DMS53 treated with DMSO at 0.1 percent for 48 hours (cell line): Measurements from ENCODE around the gene NAA80.

Experiments
- DNase-seq: peaks from one replicate; lab custom pipeline; 2025; ENCODE audit not compliant: unreplicated experiment; lab: John Stamatoyannopoulos, UW

Gene NAA80

DNA sequence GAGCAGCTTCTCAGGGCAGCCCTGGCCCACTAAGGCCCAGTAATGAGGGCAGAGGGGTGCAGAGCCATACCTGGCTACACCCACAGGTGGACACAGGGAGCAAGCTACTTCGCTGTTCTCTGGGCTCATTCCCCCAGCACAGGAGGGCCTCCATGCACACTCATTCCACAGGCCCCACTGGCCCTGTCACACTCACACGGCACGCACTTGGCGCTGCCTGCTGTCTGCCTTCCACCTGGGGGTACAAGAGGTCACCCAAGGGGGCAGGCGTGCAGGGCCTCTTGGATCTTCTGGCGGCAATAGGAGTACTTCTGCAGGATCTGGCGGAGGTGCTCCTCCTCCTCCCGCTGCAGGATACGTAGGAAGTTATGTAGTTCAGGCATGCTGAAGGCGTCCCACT lies 31.1 kb upstream of the NAA80 start:
- DNase-seq: no peak

DNA sequence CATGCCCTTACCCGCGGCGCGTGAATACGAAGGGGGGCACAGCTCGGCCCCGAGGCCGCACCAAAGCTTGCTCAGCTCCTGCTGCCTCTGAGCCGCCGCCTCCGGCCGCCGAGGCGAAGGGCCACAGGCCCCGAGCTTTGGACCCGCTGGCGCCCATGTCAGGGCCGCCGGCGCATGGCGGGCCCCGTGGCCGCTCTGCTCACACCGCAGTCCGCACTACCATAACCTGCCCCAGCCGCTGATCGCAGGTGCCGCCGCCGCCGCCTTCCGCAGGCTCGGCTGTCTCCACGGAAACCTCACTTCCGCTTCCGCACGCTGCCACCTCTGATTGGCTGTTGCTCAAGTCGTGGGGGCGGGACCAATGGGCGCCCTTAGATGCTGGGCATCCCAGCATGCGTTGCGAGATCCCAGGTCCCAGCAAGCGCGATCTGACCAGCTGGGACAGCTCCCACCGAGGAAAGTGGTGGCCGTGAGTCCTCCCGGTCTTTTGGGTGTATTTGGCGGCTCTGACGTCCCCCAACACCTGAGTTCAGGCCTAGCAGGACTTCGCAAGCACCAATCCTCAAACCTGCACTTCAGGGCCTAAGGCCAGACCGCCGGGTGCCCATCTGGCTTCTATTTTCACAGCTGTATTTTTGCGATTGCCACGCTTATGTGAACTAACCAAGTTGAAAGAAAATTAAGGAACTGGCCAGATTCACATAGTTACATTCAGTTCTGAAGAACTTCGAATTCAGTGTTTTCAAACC lies 28.9 kb upstream of the NAA80 start, which contains the start of gene TUSC2:
TUSC2 (minus strand) TSS at position 281 of the 749 bp plus-strand sequence; CDS start at position 157, 124 bp downstream.
- DNase-seq: peak; percentile 56

DNA sequence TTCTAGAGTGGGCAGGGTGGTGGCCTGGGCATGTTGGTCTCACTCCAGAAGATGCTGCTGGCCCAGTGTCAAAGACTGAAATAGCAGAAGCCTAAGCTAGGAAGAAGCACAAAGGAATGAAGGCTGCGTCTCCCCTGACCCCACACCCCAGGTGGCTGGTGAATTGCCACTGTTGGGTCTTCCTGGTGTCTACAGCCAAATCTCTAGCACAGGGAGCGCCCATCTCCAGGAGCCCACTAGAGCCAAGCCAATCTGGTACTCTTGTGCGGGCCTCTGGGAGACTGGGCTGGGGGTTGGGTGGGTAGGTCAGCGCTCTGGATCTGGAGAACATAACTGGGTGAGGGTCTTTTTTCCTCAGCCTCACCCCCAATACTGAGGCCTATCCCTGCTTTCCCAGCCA lies 27.9 kb upstream of the NAA80 start:
- DNase-seq: no peak

DNA sequence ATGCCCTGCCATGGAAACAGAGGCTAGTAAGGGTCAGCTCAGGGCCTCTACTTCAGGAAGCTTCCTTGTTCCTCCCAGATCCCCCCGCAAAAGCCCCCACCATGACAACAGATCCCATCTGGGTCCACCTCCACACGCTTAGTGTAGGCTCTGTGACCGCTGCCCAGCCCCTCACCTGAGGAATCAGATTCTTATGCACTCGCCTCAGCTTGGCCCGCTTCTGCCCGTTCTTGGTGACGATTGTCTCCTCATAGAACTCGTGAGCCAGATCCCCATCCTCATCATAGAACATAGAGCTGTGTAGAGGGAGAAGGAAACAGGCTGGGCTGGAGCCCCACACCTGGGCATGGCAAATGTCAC lies 27.0 kb upstream of the NAA80 start:
- DNase-seq: no peak

DNA sequence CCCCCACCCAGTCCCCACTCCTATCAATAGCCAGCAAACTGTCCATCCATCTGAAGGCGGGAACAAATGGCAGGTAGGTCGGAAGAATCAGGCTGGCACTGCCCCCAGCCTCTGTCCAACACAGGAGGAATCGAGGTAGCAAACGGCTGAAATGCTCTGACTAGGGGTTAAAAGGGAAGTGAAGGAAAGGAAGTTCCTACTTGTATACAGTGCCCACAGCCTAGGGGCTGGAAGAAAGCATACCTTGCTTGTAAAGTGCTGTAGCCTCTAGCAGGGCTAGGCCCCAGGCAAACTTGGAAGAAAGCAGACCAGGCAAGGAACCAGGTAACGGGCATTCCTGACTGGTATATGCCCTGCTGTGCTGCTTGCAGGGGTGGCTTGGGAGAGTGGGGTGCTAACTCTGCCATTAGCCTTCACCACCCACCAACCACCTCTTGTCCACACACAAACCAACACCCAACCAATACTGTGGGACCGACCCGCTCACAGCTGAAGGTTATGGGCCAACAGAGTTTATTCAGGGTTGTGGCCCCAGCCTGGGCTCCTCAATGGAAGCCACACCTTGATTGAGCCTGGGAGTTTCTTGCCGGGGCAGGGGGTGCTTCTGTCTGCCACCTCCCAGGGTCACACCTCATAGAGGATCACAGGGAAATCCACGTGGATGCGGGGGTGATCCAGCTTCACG lies 26.4 kb upstream of the NAA80 start:
- no peak for DNase-seq

DNA sequence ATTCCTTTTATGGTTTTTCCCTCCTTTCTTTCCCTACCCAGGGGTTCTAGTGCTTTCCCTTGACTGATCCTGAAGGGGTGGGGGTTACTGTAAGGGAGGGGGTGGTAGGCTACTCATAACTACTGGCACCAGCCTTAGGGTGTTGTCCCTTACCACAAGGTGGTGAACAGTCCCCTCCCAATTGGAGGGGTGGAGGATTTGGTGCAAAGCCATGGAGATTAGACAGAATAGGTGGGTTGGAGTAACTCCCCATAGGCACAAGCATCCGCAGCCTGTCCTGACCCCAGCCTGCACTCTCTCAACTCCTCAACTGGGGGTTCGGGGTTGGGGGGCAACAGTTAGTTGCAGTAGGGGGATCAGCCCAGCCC lies 25.9 kb upstream of the NAA80 start:
- no peak for DNase-seq

DNA sequence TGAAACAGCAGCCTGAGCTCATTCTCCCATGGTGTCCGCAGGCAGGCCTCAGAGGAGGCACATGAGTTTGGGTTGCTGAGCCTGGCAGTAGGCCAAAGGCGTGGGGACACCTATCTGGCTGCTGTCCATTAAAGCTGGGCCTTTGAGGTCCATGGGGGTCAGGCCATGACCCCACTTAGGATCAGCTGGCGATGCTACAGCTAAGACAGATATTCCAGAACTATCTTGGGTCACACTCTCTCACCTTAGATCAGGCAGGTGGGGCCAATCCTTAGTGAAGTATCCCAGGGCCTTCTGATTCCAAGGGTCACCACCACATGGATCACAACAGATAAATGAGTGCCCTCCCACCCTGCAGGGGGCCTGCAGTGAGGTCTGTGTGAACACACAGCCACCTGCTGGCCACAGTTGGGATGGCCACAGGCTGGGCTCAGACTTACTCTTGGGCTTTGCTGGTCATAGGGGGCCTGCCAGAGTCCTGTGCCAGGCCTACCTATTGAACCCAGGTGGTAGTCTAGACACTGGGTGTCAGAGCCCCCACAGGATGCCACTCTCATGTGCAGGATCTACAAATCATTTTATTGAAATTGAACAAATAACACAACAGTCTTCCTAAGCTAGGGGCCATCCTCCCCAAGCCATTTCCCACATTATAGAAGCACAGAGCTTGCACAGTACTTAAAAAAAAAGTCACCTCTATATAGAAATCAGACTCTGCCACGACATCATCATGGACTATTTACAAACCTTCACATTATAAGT lies 25.3 kb upstream of the NAA80 start:
- no peak for DNase-seq

DNA sequence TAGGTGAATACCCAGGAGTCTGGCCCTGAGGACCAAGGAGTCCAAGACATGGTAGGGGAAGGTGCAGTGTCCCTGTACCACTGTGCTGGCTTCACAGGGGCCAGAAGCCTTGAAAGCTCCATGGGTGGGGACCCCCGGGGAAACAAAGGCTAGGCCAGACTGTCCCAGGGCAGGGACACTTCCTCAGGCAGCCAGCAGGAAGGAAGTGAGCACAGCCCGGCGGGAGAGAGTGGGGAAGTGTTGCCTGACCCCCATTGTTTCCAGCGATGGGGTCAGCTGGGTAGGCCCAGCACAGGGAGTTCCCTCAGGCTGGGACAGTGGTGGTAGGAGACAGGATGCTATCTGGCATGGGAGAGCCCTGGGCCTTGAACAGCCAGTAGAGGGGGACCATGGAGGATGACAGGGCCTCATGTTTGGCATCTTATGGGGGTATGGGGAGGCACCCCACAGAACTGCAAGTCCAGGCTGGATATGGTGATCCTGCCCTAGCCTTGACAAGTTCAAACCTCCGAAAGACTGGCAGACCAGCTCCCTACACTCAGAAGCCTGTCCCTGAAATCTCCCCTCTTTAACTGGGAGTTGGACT lies 24.5 kb upstream of the NAA80 start:
- DNase-seq: no peak

DNA sequence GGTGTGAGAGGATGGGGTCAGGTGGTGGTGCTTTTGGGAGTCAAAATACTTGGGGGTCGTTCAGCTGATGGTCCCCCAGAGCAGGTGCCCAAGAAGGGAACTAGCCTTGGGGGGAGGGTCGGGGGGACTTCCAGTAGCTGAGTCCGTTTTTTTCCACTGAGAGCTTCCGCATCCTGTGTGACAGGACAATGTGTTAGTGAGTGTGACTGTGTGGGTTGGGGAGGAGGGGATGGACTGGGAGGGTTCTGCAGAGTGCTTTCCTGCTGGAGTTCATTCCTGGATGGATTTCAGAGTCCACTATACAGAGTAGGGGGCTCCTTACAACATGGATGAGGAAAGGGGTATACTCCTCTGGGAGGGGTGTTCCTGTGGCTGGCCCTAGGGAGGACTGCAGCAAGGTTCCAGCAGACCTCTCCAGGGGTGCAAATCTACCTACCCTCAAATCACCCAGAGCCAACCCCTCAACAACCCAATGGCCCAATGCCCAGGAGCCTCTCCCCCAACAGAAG lies 23.9 kb upstream of the NAA80 start:
- no peak for DNase-seq

DNA sequence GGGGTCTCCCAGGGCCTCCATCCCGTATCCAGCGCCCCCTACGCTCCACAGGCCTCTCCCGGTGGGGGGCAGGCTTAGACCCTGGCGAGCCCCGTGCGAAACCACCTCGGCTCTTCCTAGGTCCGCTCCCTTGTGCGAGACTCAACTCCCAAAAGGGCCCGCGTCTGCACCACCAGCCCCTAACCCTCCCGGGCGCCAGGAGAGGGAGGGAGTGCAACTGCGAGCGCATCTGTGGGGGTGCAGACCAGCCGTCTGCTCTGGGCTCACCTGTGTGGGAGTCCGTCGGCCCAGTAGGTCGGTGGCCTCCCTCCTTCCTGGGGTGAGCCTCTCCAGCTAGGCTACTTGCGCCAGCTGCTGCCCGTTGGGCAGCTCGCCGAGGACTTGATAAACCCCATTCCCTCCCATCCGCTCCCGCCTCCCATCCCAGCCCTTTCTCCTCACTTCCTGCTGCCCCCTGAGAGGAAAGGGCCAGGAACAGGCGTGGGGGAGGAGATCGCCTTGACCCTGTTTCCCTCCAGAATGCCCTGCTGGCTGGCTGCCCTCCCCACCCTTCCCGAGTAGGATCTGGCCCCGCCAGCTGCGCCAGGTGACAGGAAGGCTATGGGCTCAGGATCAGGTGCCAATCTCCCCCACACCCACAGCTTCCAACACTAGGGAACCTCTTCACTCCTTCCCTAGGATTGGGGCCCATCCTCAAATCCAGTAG lies 23.3 kb upstream of the NAA80 start, which contains the start of gene HYAL2:
HYAL2 (minus strand) TSS at position 360 of the 706 bp plus-strand sequence. CDS start 2,256 bp downstream, outside the sequence.
- no peak for DNase-seq

DNA sequence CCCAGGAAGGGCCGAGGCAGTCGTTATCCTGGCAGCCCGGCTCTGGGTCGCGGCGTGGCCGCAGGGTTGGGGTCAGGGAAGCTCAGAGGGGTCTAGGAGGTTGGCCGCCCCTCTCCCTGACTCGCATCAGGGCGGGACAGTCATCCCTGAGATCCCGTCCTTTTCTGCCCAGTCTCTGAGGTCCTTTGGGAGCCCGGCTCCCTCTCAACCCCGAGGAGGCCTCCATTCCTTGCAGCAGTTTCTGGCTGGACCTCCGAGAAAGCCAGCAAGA lies 22.8 kb upstream of the NAA80 start:
- DNase-seq: no peak

DNA sequence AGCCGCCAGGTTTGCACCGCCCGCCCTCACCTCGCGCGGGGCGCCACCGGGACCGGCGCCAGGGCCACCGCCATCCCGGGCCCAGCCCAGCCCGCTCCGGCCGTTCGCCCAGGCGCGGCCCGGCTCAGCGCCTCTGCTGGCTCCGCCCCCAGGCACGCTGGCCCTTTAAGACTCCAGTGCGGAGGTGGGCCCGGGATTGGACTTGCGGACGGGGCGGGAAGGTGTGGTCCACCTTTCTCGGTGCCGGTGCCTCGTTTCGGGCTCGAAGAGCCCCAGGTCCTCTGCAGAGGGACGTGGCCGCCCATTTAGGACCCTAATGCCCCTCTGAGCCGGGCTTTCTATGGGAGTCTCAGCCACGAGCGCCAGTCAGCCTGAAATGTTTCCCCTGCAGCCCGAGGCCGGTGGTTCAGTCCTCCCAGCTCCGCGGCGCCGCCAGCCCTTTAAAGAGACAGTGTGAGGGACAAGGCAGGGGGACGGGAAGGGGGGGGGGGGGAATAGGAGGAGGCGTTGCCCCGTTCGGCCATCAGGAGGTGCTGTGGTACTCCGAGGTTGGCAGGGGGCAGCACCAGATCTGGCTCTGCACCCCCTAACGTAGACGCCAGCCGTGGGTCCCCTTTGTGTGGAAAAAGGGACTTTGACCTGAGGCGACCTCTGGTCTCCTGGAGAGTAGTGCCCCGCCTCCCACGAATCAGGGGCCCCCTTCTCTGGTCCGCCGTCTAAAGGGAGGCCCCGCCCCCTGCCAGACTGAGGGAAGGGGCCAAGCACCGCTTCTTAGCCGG lies 22.3 kb upstream of the NAA80 start:
- DNase-seq: peak; percentile 44

DNA sequence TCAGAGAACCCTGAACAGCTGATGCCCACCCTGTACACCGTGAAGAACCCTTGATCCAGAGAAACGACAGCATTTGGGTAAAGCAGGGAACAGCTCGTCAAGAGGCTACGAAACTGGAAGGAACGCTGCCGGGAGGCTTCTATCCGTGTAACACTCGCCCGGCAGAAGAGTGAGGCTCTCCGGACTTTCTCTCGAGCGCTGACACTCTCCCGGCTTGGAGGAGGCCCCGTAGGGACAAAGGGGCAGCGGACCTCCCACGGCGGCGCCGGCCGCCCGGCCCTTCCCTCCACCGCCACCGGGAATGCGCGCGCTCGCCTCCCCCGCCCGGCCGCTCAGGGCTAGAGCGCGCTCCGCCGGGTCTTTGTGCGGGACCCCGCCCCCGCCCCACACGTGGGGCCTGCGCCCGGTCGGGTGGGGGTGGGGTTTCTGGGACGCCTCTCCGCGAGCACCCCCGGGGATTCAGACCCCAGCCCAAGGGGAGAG lies 21.7 kb upstream of the NAA80 start:
- DNase-seq: no peak

DNA sequence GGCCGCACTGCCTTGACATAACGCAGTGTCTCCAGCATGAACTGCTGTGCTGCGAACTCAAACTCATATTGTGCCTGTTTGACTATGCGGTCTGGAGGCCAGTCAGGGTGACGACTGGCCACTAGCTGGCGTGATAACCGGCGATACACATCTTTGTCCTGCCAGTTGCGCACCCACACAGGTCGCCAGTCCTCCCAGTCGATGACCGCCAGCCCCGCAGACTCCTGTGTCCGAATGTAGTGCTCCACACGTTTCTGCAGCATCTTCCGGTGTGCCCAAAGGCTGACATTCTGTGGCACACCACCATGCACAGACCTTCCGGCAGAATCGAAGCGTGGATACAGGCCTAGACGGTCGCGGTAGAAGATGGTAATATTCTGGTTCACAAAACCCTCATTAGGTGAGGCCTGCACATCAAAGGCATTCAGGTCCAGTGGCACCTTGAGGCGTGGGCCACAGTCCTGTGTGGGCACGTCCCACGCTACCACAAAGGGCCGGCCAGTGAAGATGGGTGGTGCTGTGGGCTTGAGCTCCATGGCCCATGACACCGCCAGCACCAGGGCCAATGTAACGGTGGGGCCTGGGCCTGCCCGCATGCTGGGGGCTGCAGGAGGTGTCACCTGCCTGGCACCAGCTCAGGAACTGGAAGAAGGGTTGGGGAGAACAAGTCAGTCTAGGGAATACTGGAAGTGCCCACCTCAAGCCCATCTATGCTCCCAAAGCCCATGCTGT lies 20.9 kb upstream of the NAA80 start:
- DNase-seq: no peak

DNA sequence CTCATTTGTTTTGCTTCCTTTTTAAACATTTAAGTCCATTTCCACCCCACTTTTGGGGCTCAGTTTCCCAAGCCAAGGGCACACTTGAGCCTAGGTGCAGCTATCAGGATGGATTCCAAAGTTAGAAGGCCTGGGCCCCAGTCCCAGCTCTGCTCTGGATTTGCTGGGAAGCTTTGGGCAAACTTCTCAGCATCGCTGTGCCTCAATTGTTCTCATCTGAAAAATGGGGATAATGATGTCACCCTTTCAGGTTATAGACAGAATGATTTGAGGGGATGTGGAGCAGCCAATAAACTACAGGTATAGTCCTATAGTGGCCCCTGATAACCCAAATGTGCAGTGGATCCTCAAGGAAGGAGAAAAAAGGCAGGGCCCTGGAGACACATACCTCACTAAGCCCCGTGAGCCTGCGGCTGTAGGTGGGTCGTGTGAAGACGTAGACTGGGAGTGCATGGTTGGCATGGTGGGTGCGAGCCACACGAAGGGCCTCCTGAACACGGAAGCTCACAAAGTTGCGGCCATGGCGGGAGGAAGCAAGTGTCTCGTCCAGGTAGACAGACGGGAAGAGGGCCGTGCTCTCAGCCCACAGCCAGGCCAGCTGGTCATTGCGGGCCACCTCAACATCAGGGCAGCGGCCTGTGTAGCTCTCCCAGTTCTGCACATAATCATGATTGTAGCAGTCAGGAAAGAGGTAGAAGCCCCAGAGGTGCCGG lies 20.1 kb upstream of the NAA80 start:
- DNase-seq: no peak

DNA sequence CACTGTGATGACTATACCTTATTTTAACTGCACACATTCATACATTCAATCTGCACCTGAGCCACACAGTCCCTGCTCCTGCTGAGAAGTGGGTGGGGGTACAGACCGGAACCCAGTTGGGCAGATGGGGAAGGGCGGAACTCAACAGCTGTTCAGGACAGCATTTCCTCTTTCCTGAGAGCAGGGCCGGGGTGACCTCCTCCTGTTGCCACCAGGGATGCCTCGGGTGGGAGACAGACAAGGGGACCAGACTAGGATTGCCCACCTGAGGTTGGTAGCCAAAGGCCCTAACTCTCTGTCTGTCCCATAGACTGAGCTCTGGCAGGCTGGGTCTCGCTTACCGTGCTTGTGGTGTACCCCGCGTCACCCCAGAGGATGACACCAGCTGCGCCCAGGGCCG lies 19.4 kb upstream of the NAA80 start:
- DNase-seq: no peak

DNA sequence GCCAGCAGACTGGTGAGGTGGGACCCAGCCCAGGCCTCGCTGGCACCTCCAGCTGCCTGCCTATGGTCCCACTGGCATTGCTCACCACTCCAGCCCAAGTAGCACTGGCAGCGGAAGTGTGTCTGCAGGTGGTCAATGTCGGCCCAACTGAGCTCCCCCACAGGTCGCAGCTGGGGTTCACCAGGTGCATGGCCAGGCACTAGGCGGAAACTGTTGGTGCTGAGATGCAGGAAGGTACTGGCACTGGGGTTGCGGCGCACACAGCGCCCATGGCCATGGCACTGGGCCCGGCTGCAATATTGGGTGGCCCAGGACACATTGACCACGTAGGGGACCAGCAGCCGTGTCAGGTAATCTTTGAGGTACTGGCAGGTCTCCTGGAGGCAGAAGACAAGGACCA lies 19.0 kb upstream of the NAA80 start:
- no peak for DNase-seq

DNA sequence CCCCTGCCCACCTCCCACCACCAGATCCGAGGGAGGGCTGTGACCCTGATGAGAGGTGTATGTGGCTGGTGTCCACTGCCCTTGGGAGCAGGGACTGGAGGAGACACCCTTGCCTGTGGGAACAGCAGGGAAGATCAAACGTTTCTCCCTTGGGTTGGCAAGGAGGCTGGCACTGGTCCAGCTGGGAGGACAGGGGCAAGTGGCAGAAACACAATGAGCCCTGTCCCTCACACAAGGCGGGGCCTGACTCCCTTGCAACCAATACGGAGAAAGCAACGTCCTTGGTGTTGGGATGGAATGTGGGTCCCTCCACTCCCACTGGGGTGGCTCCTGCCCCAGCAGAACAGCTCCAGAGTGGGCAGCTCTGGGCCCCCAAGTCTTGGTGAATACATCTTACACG lies 18.1 kb upstream of the NAA80 start:
- no peak for DNase-seq
